IPS-15b (cell line): ENCODE measurements around the gene ZBP1.

Source experiments
- H3K27me3 ChIP-seq: one replicate; pipeline ENCODE4 v1.6.1; 2013; ENCODE audit warnings: low read length; ENCODE audit not compliant: control insufficient read depth, insufficient read depth
- H3K36me3 ChIP-seq: one replicate; pipeline ENCODE4 v1.6.1; 2013; ENCODE audit warnings: low read length; ENCODE audit not compliant: control insufficient read depth, insufficient read depth
- H3K4me1 ChIP-seq: one replicate; pipeline ENCODE4 v1.6.1; 2013; ENCODE audit warnings: mild to moderate bottlenecking, low read length; ENCODE audit not compliant: control insufficient read depth, insufficient read depth
- H3K4me3 ChIP-seq: one replicate; pipeline ENCODE4 v1.5.1; 2013; ENCODE audit warnings: low read depth, low read length
- H3K9ac ChIP-seq: one replicate; pipeline ENCODE4 v1.6.1; 2013; ENCODE audit warnings: low read depth, mild to moderate bottlenecking, low read length
- H3K9me3 ChIP-seq: one replicate; pipeline ENCODE4 v1.6.1; 2013; ENCODE audit warnings: mild to moderate bottlenecking, low read length; ENCODE audit not compliant: control insufficient read depth, insufficient read depth

The ZBP1 gene

DNA sequence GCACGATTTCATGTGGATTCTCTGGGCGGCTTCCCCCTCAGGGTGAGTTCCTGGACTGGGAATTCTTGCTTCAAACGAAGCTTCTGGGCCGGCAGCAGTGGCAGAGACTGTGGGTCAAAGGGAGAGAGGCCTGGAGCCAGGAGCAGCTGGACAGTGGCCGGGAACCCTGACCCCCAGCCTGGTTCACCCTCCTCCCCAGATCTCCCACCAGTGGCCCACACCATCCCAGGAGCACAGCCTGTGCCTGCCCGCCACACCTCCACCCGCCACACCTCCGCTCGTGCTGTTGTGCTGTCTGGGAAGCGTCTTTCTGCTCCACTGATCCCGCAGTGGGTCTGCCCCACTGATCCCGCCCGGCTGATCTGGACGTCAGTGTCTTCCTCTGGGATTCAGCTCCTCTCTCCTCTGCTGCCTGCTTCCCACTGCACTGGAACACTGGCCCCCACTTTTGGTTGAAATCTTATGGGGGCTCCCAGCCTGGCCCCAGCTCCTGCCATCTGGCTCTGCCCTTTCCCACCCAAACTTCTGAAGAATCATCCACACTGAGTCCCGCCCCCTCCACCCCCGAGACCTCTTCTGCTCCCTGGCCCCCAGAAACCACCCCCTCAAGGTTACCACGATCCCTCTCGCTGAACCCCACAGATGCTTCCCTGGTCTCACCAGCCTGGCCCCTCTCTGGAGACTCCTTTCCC lies 9.8 kb downstream of the ZBP1 start:
- Histone ChIP-seq H3K9me3 (no peaks in the 10 kb centered on the region), H3K4me3 (no peak overlapping the region), H3K9ac (no peak overlapping the region), H3K4me1 (no peaks in the 10 kb centered on the region), H3K27me3 (no peaks in the 10 kb centered on the region), H3K36me3 (no peaks in the 10 kb centered on the region)

DNA sequence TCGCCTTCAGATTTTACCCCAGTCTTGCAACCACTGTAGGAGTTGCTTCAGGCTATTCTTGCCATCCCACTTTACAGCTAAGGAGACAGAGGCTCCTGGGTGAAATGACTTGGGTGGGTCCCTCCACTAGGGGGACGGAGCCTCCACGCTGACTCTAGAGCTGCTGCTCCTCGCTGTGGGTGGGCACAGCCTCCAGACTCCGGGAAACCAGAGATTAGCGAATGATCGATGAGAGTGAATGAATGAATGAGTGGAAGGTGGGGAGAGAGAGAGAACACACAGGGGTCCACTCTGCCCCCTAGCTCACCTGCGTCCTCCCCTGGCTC lies 10.4 kb downstream of the ZBP1 start:
- no peaks in the 10 kb centered on the region for H3K27me3 ChIP-seq
- H3K9ac ChIP-seq, result no peak overlapping the region
- no peak overlapping the region for H3K4me3 ChIP-seq
- H3K9me3 ChIP-seq, result no peaks in the 10 kb centered on the region
- no peaks in the 10 kb centered on the region for H3K36me3 ChIP-seq
- H3K4me1 ChIP-seq, result no peaks in the 10 kb centered on the region

DNA sequence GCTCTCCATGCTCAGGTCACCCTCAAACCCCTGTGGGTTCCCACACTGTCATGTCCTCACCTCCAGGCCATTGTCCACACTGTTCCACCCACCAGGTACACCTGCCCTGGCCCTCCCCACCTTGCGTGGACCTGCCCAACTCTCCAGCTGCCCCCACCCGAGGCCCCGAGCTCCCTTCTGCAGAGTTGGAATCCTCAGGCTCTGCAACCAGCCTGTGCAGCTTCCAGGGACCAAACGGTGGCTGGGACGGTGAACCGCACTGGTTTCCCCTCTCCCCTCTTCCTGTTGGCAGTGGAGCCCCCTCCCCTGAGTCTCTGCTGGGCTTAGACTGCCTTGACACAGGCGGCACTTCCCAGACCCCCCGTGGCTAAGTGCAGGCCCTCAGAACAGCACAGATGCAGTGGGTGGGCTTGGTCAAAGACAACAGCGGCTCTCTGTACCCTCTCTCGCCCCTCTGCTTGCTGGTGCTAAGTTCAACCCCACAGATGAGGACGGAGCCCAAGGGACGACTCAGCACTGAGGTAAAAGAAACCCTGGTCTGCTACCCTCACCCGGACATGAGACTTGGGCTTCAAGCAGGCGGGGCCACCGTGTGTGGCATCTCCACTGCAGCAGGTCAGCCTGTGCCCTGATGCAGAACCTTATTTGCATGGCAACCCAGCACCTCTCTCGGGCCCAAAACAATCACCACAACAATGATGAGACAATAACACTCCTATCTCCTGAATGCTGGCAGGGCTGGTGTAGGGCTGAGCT lies 11.0 kb downstream of the ZBP1 start:
- Histone ChIP-seq H3K9me3 (no peaks in the 10 kb centered on the region), H3K4me1 (no peaks in the 10 kb centered on the region), H3K4me3 (no peak overlapping the region), H3K27me3 (no peaks in the 10 kb centered on the region), H3K9ac (no peak overlapping the region), H3K36me3 (no peaks in the 10 kb centered on the region)

DNA sequence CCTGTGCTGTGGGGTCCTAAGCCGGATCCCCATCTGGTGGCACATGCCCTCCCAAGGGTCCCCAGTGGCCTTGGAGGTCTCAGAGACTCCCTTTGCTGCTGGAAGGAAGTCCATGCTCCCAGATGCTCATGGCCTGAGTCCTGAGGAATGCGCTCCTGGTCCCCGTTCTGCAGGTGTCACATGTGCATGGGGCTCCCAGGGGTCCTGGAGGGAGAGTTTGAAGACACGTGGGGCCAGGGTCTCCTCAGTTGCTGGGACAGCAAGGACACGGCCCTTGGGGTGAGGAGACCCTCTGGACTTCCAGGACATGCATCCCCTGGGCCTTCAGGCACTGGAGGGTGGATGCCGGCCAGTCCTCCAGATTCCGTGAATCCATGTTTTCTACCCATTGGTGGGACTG lies 11.7 kb downstream of the ZBP1 start:
- H3K9me3 ChIP-seq, result no peaks in the 10 kb centered on the region
- H3K4me3 ChIP-seq, result no peak overlapping the region
- H3K27me3 ChIP-seq, result no peaks in the 10 kb centered on the region
- no peak overlapping the region for H3K9ac ChIP-seq
- H3K36me3 ChIP-seq, result no peaks in the 10 kb centered on the region
- no peaks in the 10 kb centered on the region for H3K4me1 ChIP-seq

DNA sequence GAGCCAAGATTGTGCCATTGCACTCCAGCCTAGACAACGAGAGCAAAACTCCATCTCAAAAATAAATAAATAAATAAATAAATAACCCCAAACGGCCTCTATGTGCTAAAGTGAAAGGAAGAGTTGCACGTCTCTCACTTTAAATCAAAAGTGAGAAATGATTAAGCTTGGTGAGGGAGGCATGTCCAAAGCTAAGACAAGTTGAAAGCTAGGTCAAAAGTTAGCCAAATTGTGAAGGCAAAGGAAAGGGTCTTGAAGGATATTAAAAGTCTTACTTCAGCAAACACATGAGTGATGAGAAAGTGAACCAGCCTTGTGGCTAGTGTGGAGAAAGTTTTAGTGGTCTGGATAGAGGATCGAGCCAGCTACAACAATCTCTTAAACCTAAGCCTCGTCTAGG lies 14.3 kb downstream of the ZBP1 start:
- Histone ChIP-seq H3K27me3 (no peaks in the 10 kb centered on the region), H3K4me3 (no peak overlapping the region), H3K36me3 (no peaks in the 10 kb centered on the region), H3K4me1 (no peaks in the 10 kb centered on the region), H3K9me3 (no peaks in the 10 kb centered on the region), H3K9ac (no peak overlapping the region)

DNA sequence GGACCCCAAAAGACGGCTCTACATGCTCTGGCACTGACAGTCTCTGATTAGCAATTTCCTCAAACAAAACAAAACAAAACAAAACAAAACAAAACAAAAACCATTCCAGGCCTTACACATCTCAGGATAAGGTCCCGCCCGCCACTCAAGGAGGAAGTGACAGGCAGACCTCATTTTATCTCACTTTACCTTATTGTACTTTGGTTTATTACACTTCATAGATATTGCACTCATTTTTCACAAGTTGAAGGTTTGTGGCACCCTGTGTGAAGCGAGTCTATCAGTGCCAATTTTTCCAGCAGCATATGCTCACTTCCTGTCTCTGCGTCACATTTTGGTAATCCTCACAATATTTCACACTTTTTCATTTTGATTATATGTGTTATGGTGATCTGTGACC lies 15.2 kb downstream of the ZBP1 start:
- Histone ChIP-seq H3K36me3 (no peaks in the 10 kb centered on the region), H3K4me1 (no peaks in the 10 kb centered on the region), H3K27me3 (no peaks in the 10 kb centered on the region), H3K9ac (no peak overlapping the region), H3K4me3 (no peak overlapping the region), H3K9me3 (no peaks in the 10 kb centered on the region)

DNA sequence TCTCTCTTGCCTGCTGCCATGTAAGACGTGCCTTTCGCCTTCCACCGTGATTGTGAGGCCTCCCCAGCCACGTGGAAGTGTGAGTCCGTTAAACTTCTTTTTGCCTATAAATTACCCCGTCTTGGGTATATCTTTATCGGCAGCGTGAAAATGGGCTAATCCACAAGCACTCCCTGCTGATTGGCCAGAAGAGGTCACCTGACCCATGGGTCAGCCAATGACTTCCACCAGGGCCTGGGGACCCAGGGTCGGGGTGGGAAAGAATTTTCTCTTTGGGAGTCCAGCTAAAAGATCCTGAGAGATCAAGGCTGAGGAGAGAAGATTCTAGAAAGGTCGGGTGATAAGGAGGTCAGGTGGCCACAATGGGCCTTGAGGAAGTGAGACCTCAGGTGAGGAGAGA lies 17.1 kb downstream of the ZBP1 start:
- Histone ChIP-seq H3K4me1 (no peaks in the 10 kb centered on the region), H3K9me3 (no peaks in the 10 kb centered on the region), H3K36me3 (no peaks in the 10 kb centered on the region), H3K4me3 (no peak overlapping the region), H3K27me3 (no peaks in the 10 kb centered on the region), H3K9ac (no peak overlapping the region)

DNA sequence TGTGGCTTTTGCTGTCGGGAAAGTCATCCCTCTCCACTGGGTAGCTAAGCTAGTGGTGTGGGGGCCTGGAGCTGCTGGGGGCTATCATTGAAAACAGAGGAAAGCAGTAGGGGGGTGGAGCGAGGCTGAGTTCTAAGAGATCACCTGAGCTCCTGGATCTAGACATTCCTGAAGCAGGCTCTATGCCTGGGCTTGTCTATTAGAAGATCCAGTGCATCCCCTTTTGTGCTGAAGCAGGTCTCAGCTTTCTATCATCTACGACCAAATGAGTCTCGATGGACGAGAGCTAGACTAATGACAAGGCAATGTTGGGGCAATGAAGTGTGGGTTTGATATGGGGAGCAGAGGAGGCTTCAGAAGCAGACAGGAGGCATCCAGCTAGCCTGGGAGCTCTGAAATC lies 18.5 kb downstream of the ZBP1 start:
- Histone ChIP-seq H3K36me3 (no peaks in the 10 kb centered on the region), H3K4me3 (no peak overlapping the region), H3K9ac (no peak overlapping the region), H3K9me3 (no peaks in the 10 kb centered on the region), H3K27me3 (no peaks in the 10 kb centered on the region), H3K4me1 (no peaks in the 10 kb centered on the region)

DNA sequence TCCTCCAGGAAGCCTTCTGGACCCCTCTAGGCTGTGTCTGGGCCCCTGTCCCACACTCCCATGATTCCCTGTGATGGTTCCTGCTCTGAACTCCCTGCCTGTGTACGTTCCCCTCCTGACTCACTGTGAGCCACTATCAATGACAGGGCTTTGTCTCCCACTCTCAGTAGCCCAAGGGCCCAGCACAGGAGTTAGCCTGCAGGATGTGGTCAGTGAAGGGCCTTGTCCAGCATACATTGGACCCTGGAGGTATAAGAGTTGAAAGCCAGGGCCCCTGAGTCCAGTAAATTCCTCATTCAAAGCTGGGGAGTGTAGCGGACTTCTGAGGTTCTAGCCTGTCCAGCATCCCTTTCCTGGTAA lies 19.0 kb downstream of the ZBP1 start:
- Histone ChIP-seq H3K4me3 (no peak overlapping the region), H3K9ac (no peak overlapping the region), H3K4me1 (no peaks in the 10 kb centered on the region), H3K36me3 (no peaks in the 10 kb centered on the region), H3K27me3 (no peaks in the 10 kb centered on the region), H3K9me3 (no peaks in the 10 kb centered on the region)

DNA sequence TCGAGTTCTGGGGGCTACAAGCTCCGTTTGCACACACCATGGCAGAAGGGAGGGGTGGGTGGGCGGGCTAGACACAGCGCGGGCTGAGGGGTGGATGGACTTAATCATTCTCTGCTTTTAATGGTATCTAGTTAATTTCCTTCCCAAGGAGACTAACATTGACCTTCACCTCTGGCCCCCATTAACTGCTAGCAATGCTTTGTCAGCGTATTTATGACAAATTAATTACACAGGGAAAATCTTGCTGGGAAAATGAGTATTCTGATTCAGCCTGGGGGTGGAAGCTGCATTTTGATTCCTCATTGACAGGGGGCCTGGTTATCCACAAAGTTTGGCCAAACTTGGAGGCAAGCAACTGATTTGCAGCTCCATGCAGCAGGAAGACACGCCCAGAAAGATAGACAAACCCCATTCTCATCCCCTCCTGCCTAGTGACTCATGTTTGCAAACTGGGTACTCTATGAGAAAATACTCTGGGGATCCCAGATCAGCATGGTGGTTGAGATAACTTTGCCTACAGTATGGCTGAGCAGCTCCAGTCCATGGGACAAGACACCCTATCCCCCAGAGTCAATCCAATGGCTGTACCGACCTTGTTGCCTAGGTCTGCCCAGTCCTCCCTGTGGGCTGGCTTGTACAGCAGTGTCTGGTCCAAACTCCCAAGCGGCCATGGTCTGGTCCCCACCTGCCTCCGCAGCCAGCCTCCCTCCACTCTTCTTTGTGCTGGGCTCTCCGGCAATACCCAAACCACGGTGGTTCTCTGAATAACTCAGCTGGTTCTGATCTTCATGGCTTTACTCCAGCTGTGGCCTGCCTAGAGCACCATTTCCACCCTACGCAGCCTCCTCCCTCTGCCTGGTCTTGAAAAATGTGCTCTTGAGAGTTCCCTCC lies 19.7 kb downstream of the ZBP1 start:
- no peak overlapping the region for H3K4me3 ChIP-seq
- H3K4me1 ChIP-seq, result no peaks in the 10 kb centered on the region
- no peaks in the 10 kb centered on the region for H3K27me3 ChIP-seq
- H3K9me3 ChIP-seq, result no peaks in the 10 kb centered on the region
- H3K36me3 ChIP-seq, result no peaks in the 10 kb centered on the region
- no peak overlapping the region for H3K9ac ChIP-seq

DNA sequence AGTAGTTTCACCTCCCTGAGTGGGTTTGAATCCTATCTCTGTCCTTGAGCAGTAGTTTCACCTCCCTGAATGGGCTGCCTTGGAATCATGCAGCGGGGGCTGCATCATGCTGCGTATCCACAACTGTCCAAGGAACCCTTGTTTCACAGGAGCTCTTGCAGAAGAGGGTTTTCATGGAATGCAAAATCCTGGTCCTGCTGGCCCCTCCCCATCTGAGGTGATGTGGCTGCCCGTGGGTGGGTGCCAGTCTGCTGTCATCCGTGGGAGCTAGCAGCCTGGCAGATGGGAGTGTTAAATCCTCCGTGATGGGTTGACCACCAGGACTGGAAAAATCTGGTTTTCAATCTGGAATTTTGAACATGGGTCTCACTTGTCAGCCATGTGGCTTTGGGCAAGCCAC lies 21.7 kb downstream of the ZBP1 start:
- H3K4me3 ChIP-seq, result no peak overlapping the region
- H3K9ac ChIP-seq, result no peak overlapping the region
- H3K4me1 ChIP-seq, result no peaks in the 10 kb centered on the region
- no peaks in the 10 kb centered on the region for H3K9me3 ChIP-seq
- H3K27me3 ChIP-seq, result no peaks in the 10 kb centered on the region
- H3K36me3 ChIP-seq, result no peaks in the 10 kb centered on the region

DNA sequence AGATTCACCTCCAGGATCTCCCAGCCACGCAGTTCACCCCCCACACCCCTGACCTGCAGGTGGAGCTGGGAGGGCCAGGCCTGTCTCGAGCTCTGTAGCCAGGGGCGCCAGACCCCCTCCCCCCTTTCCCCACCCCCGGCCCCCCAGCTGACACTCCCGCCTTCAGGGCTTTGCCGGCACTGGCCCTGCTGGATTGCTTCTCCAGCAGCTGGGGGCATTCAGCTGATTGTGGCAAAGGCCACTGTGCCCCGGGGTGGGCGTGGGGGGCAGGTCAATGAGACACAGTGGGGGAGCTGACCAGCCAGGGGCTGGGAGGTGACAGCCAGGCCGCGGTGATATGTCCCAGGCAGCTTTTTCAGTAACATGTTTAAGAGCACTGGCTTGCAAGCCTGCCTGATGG lies 22.2 kb downstream of the ZBP1 start:
- no peaks in the 10 kb centered on the region for H3K27me3 ChIP-seq
- no peaks in the 10 kb centered on the region for H3K9me3 ChIP-seq
- no peaks in the 10 kb centered on the region for H3K36me3 ChIP-seq
- no peak overlapping the region for H3K9ac ChIP-seq
- no peak overlapping the region for H3K4me3 ChIP-seq
- H3K4me1 ChIP-seq, result no peaks in the 10 kb centered on the region
